Astrocyte of the cerebellum (primary cell): ENCODE data around the gene BZW1.

Experiments
- DNase-seq: peaks from one replicate; pipeline ENCODE4 v3.0.0-alpha.2; 2011; ENCODE audit warnings: low read depth
- H3K4me3 ChIP-seq: 2 replicates; pipeline ENCODE4 v1.5.1; 2011; ENCODE audit warnings: mild to moderate bottlenecking, low read depth, low read length, moderate library complexity
- CTCF ChIP-seq: IDR thresholded peaks from 2 replicates; pipeline ENCODE4 v1.5.1; 2012; ENCODE audit warnings: low read length, low read depth, moderate library complexity, mild to moderate bottlenecking; ENCODE audit errors: missing control alignments
- in situ Hi-C: cut with HindIII; loops from 2 replicates; pipeline ENCODE4 v1.10.0; 2017; ENCODE audit warnings: low sequenced_read_pairs

Gene BZW1

GRCh38 chr2:200781616-200782015 is 30.1 kb upstream of the BZW1 start:
- no peak overlapping the region for H3K4me3 ChIP-seq
- in situ Hi-C loops = no loop called here
- DNase-seq = no peak
- TF ChIP-seq CTCF = no peak

GRCh38 chr2:200782251-200782650 is 29.5 kb upstream of the BZW1 start:
- in situ Hi-C loops = no loop called here
- TF ChIP-seq CTCF = no peak
- no peak for DNase-seq
- H3K4me3 ChIP-seq = no peak overlapping the region

DNA sequence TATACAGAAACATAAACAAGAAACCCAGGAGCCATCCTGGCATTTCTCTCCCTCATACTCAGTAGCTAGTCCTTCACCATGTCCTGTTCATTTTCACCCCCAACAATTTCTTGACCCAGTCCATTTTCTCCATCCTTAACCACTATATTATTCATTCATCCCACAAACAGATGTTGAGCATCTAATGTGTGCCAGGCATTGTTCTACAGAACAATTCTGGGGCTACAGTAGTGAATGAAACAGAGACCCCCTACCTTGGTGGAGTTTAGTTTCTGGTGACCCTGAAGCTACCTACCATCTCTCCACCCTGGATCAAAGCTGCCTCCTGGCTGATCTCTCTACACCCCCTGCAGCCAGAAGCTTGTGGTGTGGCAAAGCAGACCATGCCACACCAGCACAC is 27.5 kb upstream of the BZW1 start:
- no peak for TF ChIP-seq CTCF
- in situ Hi-C loops = no loop called here
- DNase-seq = peak; percentile 61
- H3K4me3 ChIP-seq = no peak overlapping the region

GRCh38 chr2:200786423-200786822 is 25.3 kb upstream of the BZW1 start:
- H3K4me3 ChIP-seq = no peak overlapping the region
- TF ChIP-seq CTCF = no peak
- no peak for DNase-seq
- in situ Hi-C loops = no loop called here

GRCh38 chr2:200786826-200787225 is 24.9 kb upstream of the BZW1 start:
- no peak for DNase-seq
- in situ Hi-C loops = no loop called here
- H3K4me3 ChIP-seq = no peak overlapping the region
- no peak for TF ChIP-seq CTCF

DNA sequence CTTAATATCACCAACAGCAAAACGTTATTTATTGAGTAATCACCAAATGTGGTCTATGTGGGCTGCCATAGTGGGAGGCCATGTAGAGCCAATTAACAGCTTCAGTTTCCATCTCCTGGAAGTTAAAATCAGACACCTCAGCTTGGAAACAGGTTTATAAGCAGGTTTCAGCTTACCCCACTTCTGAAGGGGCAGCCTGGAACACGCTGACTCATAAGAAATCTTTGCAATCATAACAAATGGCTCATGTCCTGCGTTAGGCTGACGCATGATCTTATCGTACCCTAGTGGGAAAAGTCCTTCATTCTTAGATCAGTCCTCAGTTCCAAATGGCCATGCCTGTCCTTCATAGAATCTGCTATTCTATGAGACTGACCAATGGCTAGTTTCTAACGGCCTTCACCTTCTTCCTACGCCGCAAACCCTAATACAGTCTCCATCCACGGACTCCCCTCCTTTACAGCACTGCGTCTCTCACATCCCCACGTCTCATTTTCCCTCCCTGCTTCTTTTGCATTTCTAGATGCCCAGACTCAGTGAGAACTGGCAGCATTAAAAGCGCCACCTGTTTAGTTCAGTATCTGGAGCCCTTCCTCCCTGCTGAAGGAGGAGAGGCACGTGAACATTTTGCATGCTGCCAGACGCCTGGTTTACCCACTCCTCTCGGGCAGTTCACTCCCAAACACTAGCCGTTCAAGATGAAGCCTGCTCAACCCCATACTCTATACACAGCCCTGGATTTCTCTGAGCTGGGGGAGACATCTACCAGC is 24.2 kb upstream of the BZW1 start:
- DNase-seq = peak; percentile 63
- TF ChIP-seq CTCF = no peak
- no peak overlapping the region for H3K4me3 ChIP-seq
- in situ Hi-C loops = no loop called here
